ENCODE data around the gene STARD3.

DNA sequence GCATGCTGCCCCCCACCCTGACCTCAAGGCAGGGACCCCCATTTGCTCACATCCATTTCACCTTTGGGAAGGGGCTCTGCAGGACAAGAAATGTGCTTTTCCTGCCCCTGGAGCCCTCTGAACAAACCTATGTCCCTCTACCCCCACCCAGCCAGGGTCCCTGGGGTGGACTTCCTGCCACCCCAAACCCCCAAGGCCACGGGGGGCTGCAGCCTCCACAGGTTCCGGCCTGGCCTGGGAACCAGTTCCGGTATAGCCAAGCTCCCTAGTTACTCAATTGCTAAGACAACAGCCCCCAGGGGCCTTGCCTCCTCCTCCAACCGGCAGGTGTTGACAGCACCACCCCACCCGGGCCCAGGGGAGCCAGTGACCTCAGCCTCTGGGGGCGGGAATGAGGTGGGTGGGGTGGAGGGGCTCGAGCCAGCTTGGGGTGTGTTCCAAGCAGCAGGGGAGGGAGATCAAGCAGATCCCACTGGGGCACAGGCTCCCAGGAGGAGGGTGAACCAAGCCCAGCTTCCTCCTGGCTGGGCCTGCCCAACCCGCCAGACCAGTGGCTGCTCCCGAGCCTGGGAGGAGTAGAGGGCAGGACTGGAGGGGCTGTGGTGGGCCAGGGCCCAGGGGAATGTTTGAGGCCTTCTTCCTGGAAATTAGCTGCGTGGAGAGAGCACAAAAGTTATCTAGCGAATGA is 37.9 kb downstream of the STARD3 start:
- TF ChIP-seq TAF1 (IDR thresholded peaks at IDR 0.05; ENCODE audit: low read depth, low read length) (no peak), POLR2A (IDR thresholded peaks at IDR 0.05; ENCODE audit: low read depth, low read length) (no peak), POLR2AphosphoS5 (IDR thresholded peaks at IDR 0.05; ENCODE audit: low read depth, low read length) (no peak)
